ENCODE data around the gene IL16.
"Not testable (repeated sequence)": the region's sequence is repeated elsewhere in the genome, so short reads cannot be mapped to it uniquely, and the experiment has no call there.

Gene IL16

GRCh38 chr15:81343371-81343770 is 146.7 kb downstream of the IL16 start:
- no peak for DNase-seq

DNA sequence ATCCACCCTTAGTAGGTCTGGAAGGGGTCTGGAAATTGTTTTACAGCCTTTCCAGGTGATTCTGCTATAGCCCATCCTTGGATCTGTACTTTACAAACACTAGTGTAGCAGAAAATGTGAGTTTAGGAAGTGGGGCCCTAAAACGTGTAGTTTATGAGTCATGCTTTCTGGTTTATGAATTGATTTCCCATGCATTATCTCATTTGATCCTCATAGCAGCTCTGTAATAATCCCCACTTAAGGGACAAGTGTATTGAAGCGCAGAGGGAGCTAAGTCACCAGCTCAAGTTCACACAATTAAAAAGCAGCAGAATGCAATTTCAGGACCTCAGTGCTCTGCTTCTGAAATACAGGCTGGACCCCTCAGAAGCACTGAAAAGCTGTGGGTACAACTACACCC is 149.9 kb downstream of the IL16 start:
- DNase-seq = peak; percentile 28

DNA sequence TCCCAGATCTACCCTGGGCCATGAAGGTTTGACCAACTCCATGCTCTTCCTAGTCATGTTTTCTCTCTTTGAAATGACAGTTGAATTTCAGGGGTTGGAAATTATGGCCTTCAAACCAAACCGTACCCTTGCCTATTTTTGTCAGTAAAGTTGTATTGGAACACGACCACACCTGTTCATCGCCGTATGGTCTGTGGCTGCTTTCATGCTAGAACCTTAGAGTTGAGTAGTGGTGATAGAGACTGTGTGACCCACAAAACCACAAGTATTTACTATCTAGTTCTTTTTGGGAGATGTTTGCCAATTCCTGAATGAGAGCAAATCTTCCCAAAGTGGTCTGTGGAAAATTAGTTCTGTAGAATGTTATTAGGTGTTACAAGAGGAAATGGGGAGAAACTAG is 151.2 kb downstream of the IL16 start:
- no peak for DNase-seq

DNA sequence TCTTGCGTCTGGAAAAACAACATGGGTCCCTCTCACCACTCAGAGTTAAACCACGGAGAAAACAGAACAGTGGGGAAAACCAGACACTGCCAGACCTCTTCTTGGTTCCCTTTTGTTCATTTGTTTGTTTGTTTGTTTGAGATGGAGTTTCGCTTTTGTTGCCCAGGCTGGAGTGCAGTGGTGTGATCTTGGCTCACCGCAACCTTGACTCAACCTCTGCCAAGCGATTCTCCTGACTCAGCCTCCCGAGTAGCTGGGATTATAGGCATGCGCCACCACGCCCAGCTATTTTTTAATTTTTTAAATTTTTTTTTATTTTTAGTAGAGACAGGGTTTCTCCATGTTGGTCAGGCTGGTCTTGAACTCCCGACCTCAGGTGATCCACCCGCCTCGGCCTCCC is 152.0 kb downstream of the IL16 start:
- DNase-seq = not testable (repeated sequence)

DNA sequence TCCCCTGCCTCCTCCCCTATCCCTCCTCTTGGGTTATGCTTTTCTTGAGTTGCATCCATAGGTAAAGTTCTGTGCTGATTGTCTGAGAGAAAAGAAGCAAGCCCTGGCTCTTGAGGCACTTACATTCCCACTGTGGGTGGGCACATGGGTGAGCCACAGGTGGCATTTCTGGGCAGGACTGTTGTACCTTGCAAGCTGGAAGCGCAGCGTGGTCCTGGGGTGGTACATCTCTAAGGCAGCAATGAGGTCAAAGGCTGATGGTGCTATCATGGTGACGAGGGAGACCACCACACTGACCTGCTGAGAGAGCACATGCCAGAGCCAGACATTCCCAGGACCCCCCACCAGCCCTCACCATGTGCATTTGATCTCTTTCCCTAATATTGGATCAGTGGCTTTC is 152.6 kb downstream of the IL16 start:
- DNase-seq = no peak

- no peak for DNase-seq
These were observed 155.0 kb downstream of the IL16 start for GRCh38 chr15:81351651-81352050.

GRCh38 chr15:81356252-81356651 is 159.6 kb downstream of the IL16 start:
- DNase-seq = no peak

GRCh38 chr15:81357180-81357686 is 160.6 kb downstream of the IL16 start:
- no peak for DNase-seq

DNA sequence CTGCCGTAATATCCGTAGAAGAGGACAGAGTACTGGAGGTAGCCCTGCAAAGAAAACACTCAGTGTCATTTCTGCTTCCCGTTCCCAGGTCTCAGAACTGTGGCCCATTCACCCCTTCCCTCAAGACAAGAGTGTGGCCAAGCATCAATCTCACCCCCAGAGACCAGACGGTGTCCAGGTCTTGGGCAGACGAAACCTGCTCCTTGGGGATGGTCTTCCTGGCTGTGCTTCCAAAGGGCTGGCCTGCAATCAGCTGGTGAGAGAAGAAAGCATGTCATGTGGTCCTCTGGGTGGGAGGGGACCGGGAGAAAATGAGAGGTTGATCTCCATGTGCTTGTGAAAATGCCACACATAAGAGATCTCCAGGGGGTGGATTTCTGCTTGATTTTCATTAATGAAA is 161.6 kb downstream of the IL16 start:
- no peak for DNase-seq

GRCh38 chr15:81360491-81360890 is 163.8 kb downstream of the IL16 start:
- DNase-seq = no peak

GRCh38 chr15:81361891-81362290 is 165.2 kb downstream of the IL16 start:
- DNase-seq = no peak

- no peak for DNase-seq
These were observed 166.1 kb downstream of the IL16 start for GRCh38 chr15:81362790-81363189.

DNA sequence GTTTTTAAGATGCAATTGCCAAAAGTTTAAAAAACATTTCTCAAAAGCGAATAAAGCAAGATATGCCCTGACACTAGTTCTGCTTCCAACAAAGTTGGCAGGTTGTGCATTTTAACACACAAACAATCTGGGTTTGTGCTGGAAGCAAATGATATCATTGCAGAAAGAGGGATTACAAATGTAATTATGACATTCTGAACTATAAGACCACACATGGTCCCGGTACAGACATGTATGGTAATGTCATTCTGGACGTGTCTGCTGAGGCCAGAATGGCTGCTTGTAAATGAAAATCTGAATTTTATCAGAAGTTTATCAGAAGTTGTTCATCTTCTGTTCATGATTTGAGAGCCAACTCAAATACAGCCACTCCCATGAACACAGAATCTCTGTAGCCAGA is 166.6 kb downstream of the IL16 start:
- no peak for DNase-seq
